NCI-H524 treated with DMSO at 0.1 percent for 48 hours (cell line): ENCODE measurements around the gene MTA1.

ENCODE experiments used
- DNase-seq: peaks from one replicate; lab custom pipeline; 2025; lab: John Stamatoyannopoulos, UW

The MTA1 gene

DNA sequence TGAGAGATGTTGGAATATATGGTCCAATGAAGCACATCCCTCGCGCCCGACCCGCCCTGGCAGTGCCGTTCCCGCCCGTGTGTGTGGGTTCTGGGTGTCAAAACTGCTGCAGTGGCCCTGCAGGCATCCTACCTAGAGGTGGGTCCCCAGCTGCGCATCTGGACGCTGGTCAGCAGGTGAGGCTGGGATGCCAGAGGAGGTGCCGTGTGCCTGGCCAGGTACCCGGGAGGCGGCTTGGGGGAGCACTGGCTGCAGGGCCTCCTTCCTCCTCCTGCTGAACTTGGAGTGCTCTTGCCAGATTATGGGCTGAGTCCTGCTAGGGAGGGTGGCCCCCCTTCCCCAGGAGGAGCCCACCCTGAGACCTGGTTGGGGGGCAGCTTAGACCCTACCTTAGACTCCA lies 5.2 kb downstream of the MTA1 start:
- DNase-seq = no peak

- no peak for DNase-seq
Measured at GRCh38 chr14:105425823-105426247, 6.2 kb downstream of the MTA1 start.

DNA sequence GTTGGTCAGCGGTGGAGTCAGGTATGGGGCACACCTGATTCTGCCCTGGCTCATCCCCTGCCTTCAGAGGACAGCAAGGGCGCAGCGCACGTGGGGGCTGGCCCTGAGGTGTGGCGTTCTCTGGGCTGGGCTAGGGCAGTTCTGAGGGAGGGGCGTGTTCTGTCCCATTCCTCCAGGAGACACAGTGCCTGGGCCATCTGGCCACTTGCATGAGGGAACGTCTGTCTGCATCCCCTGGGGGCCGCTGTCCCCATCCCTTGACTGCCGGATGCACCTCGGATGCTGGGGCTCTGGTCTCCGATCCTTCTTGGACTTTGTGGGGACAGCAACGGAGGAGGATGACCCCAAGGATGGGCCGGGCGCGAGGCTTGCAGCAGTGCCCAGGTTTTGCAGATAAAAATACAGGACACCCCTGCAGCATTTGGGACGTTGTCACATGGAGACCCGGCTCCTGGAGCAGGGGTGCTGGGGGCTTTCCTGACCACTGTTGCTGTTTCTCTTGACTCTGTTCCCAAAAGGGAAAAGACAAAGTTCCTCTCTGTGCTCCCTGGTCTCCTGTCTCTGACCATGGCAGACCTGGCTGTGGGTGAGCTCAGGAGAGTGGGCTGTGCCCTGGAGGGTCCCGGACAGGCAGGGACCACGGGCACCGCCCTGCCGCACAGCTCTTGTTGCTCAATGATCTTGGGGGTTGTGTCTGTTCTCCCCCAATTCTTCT lies 6.9 kb downstream of the MTA1 start:
- DNase-seq = no peak

GRCh38 chr14:105427412-105427811 lies 7.8 kb downstream of the MTA1 start:
- no peak for DNase-seq

DNA sequence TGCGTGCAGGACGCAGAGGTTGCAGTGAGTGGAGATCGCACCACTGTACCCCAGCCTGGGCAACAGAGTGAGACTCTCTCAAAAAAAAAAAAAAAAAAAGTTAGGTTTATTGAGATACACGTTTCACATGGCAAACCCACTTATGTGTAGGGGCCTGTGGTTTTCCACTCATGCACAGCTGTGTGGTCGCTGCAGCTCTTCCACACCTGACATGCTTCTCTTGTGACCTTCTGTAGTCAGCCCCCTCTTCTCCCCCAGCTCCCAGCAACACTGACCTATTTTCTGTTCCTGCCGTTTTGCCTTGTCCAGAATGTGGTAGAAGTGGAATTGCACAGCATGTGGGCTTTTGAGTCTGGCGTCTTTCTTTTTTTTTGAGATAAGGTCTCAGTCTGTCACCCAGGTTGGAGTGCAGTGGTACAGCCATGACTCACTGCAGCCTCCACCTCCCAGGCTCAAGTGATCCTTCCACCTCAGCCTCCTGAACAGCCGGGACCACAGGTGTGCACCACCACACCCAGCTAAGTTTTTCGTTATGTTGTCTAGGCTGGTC lies 8.4 kb downstream of the MTA1 start:
- DNase-seq = no peak

- DNase-seq = no peak
Measured at GRCh38 chr14:105430042-105430441, 10.4 kb downstream of the MTA1 start.

GRCh38 chr14:105430565-105430964 lies 10.9 kb downstream of the MTA1 start:
- DNase-seq = no peak

DNA sequence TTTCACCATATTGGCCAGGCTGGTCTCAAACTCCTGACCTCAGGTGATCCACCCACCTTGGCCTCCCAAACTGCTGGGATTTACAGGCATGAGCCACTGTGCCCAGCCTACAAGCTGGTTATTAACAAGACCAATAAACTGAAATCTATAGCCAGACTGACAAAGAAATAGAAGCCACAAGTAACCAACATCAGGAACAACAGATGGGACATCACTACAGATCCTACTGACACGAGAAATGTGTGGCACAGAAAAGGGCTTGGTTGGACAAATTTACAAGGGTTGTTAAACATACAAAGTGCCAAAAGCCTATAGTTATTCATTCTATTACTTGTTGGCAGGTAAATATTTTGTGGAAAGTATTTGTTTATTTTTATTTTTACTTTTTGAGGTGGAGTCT lies 11.6 kb downstream of the MTA1 start:
- no peak for DNase-seq

- DNase-seq = no peak
Measured at GRCh38 chr14:105432657-105433056, 13.0 kb downstream of the MTA1 start.

GRCh38 chr14:105433161-105433605 lies 13.6 kb downstream of the MTA1 start:
- no peak for DNase-seq

GRCh38 chr14:105436402-105436801 lies 16.8 kb downstream of the MTA1 start:
- DNase-seq = no peak

GRCh38 chr14:105436891-105437722 lies 17.5 kb downstream of the MTA1 start:
- DNase-seq = no peak

- DNase-seq = no peak
Measured at GRCh38 chr14:105437723-105438500, 18.3 kb downstream of the MTA1 start.

GRCh38 chr14:105439179-105439578 lies 19.6 kb downstream of the MTA1 start:
- DNase-seq = no peak

- peak; percentile 42 for DNase-seq
Measured at GRCh38 chr14:105439710-105440553, 20.3 kb downstream of the MTA1 start.

- no peak for DNase-seq
Measured at GRCh38 chr14:105440554-105440900, 20.9 kb downstream of the MTA1 start.

- no peak for DNase-seq
Measured at GRCh38 chr14:105440992-105441391, 21.4 kb downstream of the MTA1 start.

DNA sequence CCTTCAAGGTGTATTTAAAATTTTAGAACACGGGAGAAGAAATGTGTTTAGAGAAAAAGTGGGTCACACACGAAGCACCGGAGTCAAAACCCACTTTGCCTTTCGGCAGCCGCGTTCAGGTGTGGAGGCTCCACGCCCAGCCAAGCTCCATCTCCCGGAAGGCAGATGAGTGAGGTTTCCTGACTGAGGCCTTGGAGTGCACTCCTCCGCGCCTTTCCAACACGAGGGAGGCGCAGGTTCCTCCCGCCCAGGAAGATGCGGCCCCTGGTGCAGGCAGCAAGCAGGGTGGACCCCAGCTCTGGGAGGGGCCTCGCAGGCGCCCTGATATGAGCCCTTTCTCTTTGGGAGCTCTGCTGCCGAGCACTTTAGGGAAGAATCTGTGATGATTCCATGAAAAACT lies 22.5 kb downstream of the MTA1 start:
- DNase-seq = no peak

DNA sequence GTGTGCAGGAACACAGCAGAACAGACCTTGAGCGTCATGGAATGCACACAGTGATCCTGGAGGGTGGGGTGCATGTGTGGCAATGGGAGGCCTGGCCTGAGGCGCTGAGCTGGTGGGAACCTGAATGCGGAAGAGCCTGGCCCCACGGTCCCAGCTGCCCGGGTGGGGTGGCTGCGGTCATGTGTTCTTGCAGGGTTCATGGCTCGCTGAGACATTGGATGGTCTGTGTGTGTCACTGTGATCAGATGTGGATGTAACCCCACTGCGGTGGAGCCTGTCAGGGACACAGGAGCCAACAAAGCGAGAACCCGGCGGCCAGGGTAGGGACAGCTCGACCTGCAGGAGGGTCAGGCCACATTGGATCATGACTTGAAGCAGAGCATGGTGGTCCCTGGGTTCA lies 23.2 kb downstream of the MTA1 start:
- no peak for DNase-seq

GRCh38 chr14:105444859-105445258 lies 25.2 kb downstream of the MTA1 start:
- DNase-seq = no peak

GRCh38 chr14:105445290-105445689 lies 25.7 kb downstream of the MTA1 start:
- no peak for DNase-seq
